ENCODE measurements around the gene GINS2.

- peak; percentile 12 to 25 for TF ChIP-seq CTCF (conservative IDR thresholded peaks at IDR 0.05 in 1 of 2, IDR thresholded peaks at IDR 0.05 in 1 of 2; ENCODE audit: extremely low read depth in 1 of 2, insufficient read depth in 1 of 2, low read depth in 1 of 2, low read length in 2 of 2)
- no peak for TF ChIP-seq EZH2 (IDR thresholded peaks at IDR 0.05; ENCODE audit: borderline replicate concordance, low read length)
Measured at GRCh38 chr16:85728879-85729278, 40.1 kb upstream of the GINS2 start.
